RWPE1 (cell line): Measurements from ENCODE around the gene AFDN.

Experiments used
- CTCF ChIA-PET: fragments of 350-600 bp; sonication (Branson Sonifier 250); formaldehyde crosslinking; extraction: SDS; loops from one replicate; lab custom pipeline; 2021; lab: Yijun Ruan, JAX
- POLR2A ChIA-PET: fragments of 400-600 bp; formaldehyde crosslinking; extraction: SDS; loops from one replicate; lab custom pipeline; 2020; ENCODE audit warnings: antibody characterized with exemption; ENCODE audit not compliant: low non-redundant PET; lab: Yijun Ruan, JAX
- DNase-seq: peaks from one replicate; pipeline ENCODE4 v3.0.0; 2012; ENCODE audit warnings: low spot score
- H3K27ac ChIP-seq: fragments of 450-650 bp; 2 replicates; pipeline ENCODE4 v1.5.1; 2017
- CTCF ChIP-seq: fragments of 450-650 bp; conservative IDR thresholded peaks from 2 replicates; pipeline ENCODE4 v1.5.1; 2017; ENCODE audit warnings: low read depth, mild to moderate bottlenecking

The AFDN gene

GRCh38 chr6:167977717-167978467 lies 151.2 kb downstream of the AFDN start:
- H3K27ac ChIP-seq, result no peak overlapping the region
- ChIA-PET CTCF (no interaction called here), POLR2A (no interaction called here)
- no peak for TF ChIP-seq CTCF
- no peak for DNase-seq

GRCh38 chr6:167978607-167979006 lies 151.9 kb downstream of the AFDN start:
- no peak for DNase-seq
- POLR2A ChIA-PET, result no interaction called here
- H3K27ac ChIP-seq, result no peak overlapping the region
- CTCF ChIA-PET, result no interaction called here
- no peak for TF ChIP-seq CTCF

- no peak for TF ChIP-seq CTCF
- no peak overlapping the region for H3K27ac ChIP-seq
- ChIA-PET POLR2A (no interaction called here), CTCF (interaction anchor here (0.8 kb wide), 1 partner anchor 376 kb away, joined by 4 read pairs; no protein-coding TSS in a partner anchor)
- no peak for DNase-seq
These were observed 152.9 kb downstream of the AFDN start for GRCh38 chr6:167979436-167980139.

- ChIA-PET CTCF (interaction anchor here (0.8 kb wide), 1 partner anchor 43 kb away, joined by 4 read pairs; no protein-coding TSS in a partner anchor), POLR2A (no interaction called here)
- no peak for DNase-seq
These were observed 154.3 kb downstream of the AFDN start for GRCh38 chr6:167980911-167981580.

GRCh38 chr6:167981916-167982462 lies 155.3 kb downstream of the AFDN start:
- no peak for TF ChIP-seq CTCF
- ChIA-PET CTCF (no interaction called here), POLR2A (no interaction called here)
- H3K27ac ChIP-seq, result no peak overlapping the region
- no peak for DNase-seq

More at GRCh38 chr6:167980911-167981580, 154.3 kb downstream of the AFDN start:
- TF ChIP-seq CTCF, result no peak
- H3K27ac ChIP-seq, result no peak overlapping the region

GRCh38 chr6:167984144-167984719 lies 157.5 kb downstream of the AFDN start:
- DNase-seq, result no peak
- H3K27ac ChIP-seq, result no peak overlapping the region
- no peak for TF ChIP-seq CTCF
- CTCF ChIA-PET, result interaction anchor here (0.7 kb wide), 1 partner anchor 110 kb away, joined by 3 read pairs; no protein-coding TSS in a partner anchor
- POLR2A ChIA-PET, result no interaction called here
